ENCODE results near the gene ZNF428. TPM values are rescaled to one million over a fixed set of nuclear protein-coding genes. Genes with fewer than 3 reads are reported as not detected.

The ZNF428 gene
- polyA plus RNA-seq, 1 of the 3 experiments (the other 2 are of a cell fraction), result 79.5 TPM

DNA sequence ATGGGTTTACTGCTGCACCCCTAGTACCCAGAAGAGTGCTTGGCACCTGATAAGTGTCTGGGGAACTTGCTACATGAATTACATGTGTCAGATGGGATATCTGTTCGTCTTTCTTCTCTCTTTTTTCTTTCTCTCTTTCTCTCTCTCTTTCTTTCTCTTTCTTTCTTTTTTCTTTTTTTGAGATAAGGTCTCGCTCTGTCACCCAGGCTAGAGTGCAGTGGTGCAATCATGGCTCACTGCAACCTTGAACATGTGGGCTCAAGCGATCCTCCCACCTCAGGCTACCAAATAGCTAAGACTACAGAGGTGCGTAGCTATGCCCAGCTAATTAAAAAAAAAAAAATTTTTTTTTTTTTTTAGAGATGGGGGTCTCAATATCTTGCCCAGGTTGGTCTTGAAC lies 14.1 kb upstream of the ZNF428 start:
- TF ChIP-seq, protein P1, sequence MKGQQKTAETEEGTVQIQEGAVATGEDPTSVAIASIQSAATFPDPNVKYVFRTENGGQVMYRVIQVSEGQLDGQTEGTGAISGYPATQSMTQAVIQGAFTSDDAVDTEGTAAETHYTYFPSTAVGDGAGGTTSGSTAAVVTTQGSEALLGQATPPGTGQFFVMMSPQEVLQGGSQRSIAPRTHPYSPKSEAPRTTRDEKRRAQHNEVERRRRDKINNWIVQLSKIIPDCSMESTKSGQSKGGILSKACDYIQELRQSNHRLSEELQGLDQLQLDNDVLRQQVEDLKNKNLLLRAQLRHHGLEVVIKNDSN (IDR thresholded peaks at IDR 0.05; ENCODE audit: borderline replicate concordance, low read depth), result no peak
- no peak for TF ChIP-seq EZH2phosphoT487 (IDR thresholded peaks at IDR 0.05; ENCODE audit: borderline replicate concordance, low read depth)
- TF ChIP-seq FOSL2 (IDR thresholded peaks at IDR 0.05; ENCODE audit: borderline replicate concordance, low read depth), result no peak
- TF ChIP-seq TCF12 (IDR thresholded peaks at IDR 0.05), result no peak
- no peak for TF ChIP-seq SIN3A (IDR thresholded peaks at IDR 0.05; ENCODE audit: borderline replicate concordance, low read depth, low read length)
- TF ChIP-seq TEAD4 (IDR thresholded peaks at IDR 0.05; ENCODE audit: borderline replicate concordance, insufficient read depth), result no peak
- no peak for TF ChIP-seq JUND (IDR thresholded peaks at IDR 0.05)
- no peak for TF ChIP-seq RCOR1 (IDR thresholded peaks at IDR 0.05; ENCODE audit: low read length)
- TF ChIP-seq POLR2AphosphoS5 (IDR thresholded peaks at IDR 0.05; ENCODE audit: low read depth, low read length), result no peak
- Histone ChIP-seq H3K9me2 (no peaks in the 10 kb centered on the region), H3K27me3 (ENCODE audit: insufficient read depth) (no peaks in the 10 kb centered on the region), H4K20me1 (ENCODE audit: insufficient read depth) (no peaks in the 10 kb centered on the region), H3F3A (replicated peaks; ENCODE audit: insufficient read depth) (peaks cover 4% of the 10 kb centered on the region), H3K9ac (no peak overlapping the region), H2AFZ (ENCODE audit: low read depth) (no peak overlapping the region), H3K4me1 (ENCODE audit: control insufficient read depth in 1 of 2, insufficient read depth in 2 of 2, low read depth in 1 of 2, low read length in 1 of 2) (peaks cover 0 to 3% of the 10 kb centered on the region in 2 experiments; a peak in 1 of 4 replicates), H3K27ac (ENCODE audit: low read depth in 2 of 2, low read length in 1 of 2) (no peak overlapping the region), H3K9me3 (no peaks in the 10 kb centered on the region), H3K4me3 (ENCODE audit: low read depth in 2 of 2, low read length in 1 of 2) (no peak overlapping the region), H3K36me3 (replicated peaks in 1 of 2; ENCODE audit: control insufficient read depth in 1 of 2, insufficient read depth in 2 of 2, low read length in 1 of 2) (no peaks in the 10 kb centered on the region), H3K79me2 (ENCODE audit: insufficient read depth) (no peaks in the 10 kb centered on the region), H3K4me2 (no peak overlapping the region)
- WGBS (ENCODE audit: low lambda C conversion rate), result 92% methylated on average over 4 of the region's 4 CpGs
- CTCF ChIA-PET, result no interaction called here
- POLR2A ChIA-PET, result no interaction called here
- DNase-seq, result no peak

DNA sequence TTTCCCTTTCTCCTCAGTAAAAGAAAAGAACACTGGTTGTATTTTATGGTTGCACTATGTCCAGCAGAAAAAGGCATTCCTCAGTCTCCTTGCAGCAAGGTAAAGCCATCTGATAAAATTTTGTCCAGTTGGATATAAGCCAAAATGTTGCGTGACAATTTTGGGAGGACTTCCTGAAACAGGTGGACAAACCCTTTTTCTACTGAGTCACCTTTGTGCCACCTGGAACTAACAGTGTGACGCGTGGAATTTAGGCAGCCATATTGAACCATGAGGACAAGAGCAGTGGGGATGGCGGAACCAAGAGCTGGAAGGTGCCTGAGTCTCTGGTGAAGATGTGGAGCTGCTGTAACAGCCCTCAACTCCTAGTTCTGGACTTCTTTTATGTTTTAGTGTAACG lies 12.1 kb upstream of the ZNF428 start:
- Histone ChIP-seq H3K4me1 (ENCODE audit: control insufficient read depth in 1 of 2, insufficient read depth in 2 of 2, low read depth in 1 of 2, low read length in 1 of 2) (no peaks in the 10 kb centered on the region; a peak in 1 of 4 replicates), H4K20me1 (ENCODE audit: insufficient read depth) (no peaks in the 10 kb centered on the region), H3K9me2 (no peaks in the 10 kb centered on the region), H3K9ac (no peak overlapping the region), H2AFZ (ENCODE audit: low read depth) (no peak overlapping the region), H3K9me3 (no peaks in the 10 kb centered on the region), H3K79me2 (ENCODE audit: insufficient read depth) (no peaks in the 10 kb centered on the region), H3K4me3 (ENCODE audit: low read depth in 2 of 2, low read length in 1 of 2) (no peak overlapping the region), H3K4me2 (no peak overlapping the region), H3F3A (replicated peaks; ENCODE audit: insufficient read depth) (no peaks in the 10 kb centered on the region), H3K36me3 (replicated peaks in 1 of 2; ENCODE audit: control insufficient read depth in 1 of 2, insufficient read depth in 2 of 2, low read length in 1 of 2) (no peaks in the 10 kb centered on the region), H3K27me3 (ENCODE audit: insufficient read depth) (no peaks in the 10 kb centered on the region), H3K27ac (ENCODE audit: low read depth in 2 of 2, low read length in 1 of 2) (no peak overlapping the region)
- DNase-seq, result no peak
- POLR2A ChIA-PET, result no interaction called here
- CTCF ChIA-PET, result interaction anchor here (0.8 kb wide), 1 partner anchor 184 kb away, joined by 3 read pairs; no protein-coding TSS in a partner anchor
- TF ChIP-seq RAD21 (IDR thresholded peaks at IDR 0.05; ENCODE audit: low read length) (no peak), ELF1 (IDR thresholded peaks at IDR 0.05) (no peak), RCOR1 (IDR thresholded peaks at IDR 0.05; ENCODE audit: low read length) (no peak)
- 95% methylated on average over 5 of the region's 5 CpGs for WGBS (ENCODE audit: low lambda C conversion rate)

DNA sequence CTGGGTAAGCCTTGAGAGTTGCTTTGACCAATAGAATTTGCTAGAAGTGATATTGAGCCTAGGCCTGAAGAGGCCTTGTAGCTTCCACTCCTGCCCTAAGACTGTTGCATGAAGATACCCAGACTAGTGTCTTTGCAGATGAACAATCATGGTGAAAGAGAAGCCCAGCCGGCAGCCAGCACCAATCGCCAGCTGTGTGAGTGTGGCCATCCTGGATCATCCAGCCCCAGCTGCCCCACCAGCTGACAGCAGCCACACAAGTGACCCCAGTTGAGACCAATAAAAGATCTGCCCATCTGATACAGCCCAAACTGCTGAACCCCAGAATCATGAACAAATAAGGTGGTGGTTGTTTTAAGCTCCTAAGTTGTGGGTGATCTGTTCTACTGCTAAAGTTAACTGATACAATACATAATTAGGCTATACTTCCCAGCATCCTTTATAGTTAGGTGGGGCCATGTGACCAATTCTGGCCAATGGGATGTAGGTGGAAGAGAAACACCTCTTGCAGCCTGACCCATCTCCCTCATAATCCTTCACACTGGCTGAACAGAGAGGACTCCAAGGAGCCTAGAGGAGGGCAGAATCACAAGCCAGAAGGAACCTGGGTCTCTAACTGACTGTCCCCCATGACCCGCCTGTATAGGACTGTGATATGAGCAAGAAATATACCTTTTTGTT lies 9.4 kb upstream of the ZNF428 start:
- no peaks in the 10 kb centered on the region for H3K9me3 ChIP-seq
- no peak for DNase-seq
- no peak overlapping the region for H2AFZ ChIP-seq (ENCODE audit: low read depth)
- no peaks in the 10 kb centered on the region for H3K27me3 ChIP-seq (ENCODE audit: insufficient read depth)
- H3K4me3 ChIP-seq (ENCODE audit: low read depth in 2 of 2, low read length in 1 of 2), result no peak overlapping the region
- no peak overlapping the region for H3K9ac ChIP-seq
- ChIA-PET CTCF (interaction anchor here (1.2 kb wide), 1 partner anchor 74 kb away, joined by 4 read pairs; no protein-coding TSS in a partner anchor), POLR2A (interaction anchor here (0.6 kb wide), 1 partner anchor 15 kb away, joined by 4 read pairs; no protein-coding TSS in a partner anchor)
- no peaks in the 10 kb centered on the region for H3K9me2 ChIP-seq
- H4K20me1 ChIP-seq (ENCODE audit: insufficient read depth), result no peaks in the 10 kb centered on the region
- 97% methylated on average over 3 of the region's 3 CpGs for WGBS (ENCODE audit: low lambda C conversion rate)
- no peak overlapping the region for H3K27ac ChIP-seq (ENCODE audit: low read depth in 2 of 2, low read length in 1 of 2)
- peaks cover 0 to 3% of the 10 kb centered on the region in 2 experiments for H3K36me3 ChIP-seq (replicated peaks in 1 of 2; ENCODE audit: control insufficient read depth in 1 of 2, insufficient read depth in 2 of 2, low read length in 1 of 2)
- H3K79me2 ChIP-seq (ENCODE audit: insufficient read depth), result no peaks in the 10 kb centered on the region
- no peaks in the 10 kb centered on the region for H3K4me1 ChIP-seq (ENCODE audit: control insufficient read depth in 1 of 2, insufficient read depth in 2 of 2, low read depth in 1 of 2, low read length in 1 of 2)
- TF ChIP-seq TCF12 (IDR thresholded peaks at IDR 0.05), result no peak
- no peak for TF ChIP-seq RAD21 (IDR thresholded peaks at IDR 0.05; ENCODE audit: low read length)
- TF ChIP-seq NFIC (IDR thresholded peaks at IDR 0.05; ENCODE audit: borderline replicate concordance), result no peak
- TF ChIP-seq RCOR1 (IDR thresholded peaks at IDR 0.05; ENCODE audit: low read length), result no peak
- TF ChIP-seq, protein P2, sequence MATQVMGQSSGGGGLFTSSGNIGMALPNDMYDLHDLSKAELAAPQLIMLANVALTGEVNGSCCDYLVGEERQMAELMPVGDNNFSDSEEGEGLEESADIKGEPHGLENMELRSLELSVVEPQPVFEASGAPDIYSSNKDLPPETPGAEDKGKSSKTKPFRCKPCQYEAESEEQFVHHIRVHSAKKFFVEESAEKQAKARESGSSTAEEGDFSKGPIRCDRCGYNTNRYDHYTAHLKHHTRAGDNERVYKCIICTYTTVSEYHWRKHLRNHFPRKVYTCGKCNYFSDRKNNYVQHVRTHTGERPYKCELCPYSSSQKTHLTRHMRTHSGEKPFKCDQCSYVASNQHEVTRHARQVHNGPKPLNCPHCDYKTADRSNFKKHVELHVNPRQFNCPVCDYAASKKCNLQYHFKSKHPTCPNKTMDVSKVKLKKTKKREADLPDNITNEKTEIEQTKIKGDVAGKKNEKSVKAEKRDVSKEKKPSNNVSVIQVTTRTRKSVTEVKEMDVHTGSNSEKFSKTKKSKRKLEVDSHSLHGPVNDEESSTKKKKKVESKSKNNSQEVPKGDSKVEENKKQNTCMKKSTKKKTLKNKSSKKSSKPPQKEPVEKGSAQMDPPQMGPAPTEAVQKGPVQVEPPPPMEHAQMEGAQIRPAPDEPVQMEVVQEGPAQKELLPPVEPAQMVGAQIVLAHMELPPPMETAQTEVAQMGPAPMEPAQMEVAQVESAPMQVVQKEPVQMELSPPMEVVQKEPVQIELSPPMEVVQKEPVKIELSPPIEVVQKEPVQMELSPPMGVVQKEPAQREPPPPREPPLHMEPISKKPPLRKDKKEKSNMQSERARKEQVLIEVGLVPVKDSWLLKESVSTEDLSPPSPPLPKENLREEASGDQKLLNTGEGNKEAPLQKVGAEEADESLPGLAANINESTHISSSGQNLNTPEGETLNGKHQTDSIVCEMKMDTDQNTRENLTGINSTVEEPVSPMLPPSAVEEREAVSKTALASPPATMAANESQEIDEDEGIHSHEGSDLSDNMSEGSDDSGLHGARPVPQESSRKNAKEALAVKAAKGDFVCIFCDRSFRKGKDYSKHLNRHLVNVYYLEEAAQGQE (IDR thresholded peaks at IDR 0.05; ENCODE audit: low read depth, low read length), result no peak
- no peak for TF ChIP-seq FOXJ3 (CRISPR knock-in tag; IDR thresholded peaks at IDR 0.05)
- TF ChIP-seq MEF2A (IDR thresholded peaks at IDR 0.05; ENCODE audit: borderline replicate concordance, low read depth), result no peak
- TF ChIP-seq, protein P1 (IDR thresholded peaks at IDR 0.05; ENCODE audit: borderline replicate concordance, low read depth), result peak; percentile 59; the same call in 1 of the 2 replicates
- no peak overlapping the region for H3K4me2 ChIP-seq
- H3F3A ChIP-seq (replicated peaks; ENCODE audit: insufficient read depth), result no peaks in the 10 kb centered on the region
